Peyer's patch (tissue), 4 donors: ENCODE results near the gene ZNF621. TPM values are rescaled to one million over a fixed set of nuclear protein-coding genes. Genes with fewer than 3 reads are reported as not detected.

Experiments used
- DNase-seq, 3 donors: peaks; one replicate each; pipeline ENCODE4 v3.0.0-alpha.2; 2017 to 2019
- H3K27ac ChIP-seq, 4 donors: fragments of 200-600 bp; sonication (generic); one replicate each; pipeline ENCODE4 v1.5.1; 2016 to 2019
- H3K27me3 ChIP-seq, 2 donors: fragments of 200-600 bp; sonication (generic); one replicate each; pipeline ENCODE4 v1.5.1; 2019
- H3K36me3 ChIP-seq, 3 donors: fragments of 200-600 bp; sonication (generic); one replicate each; pipeline ENCODE4 v1.5.1; 2016 to 2019
- H3K4me1 ChIP-seq, 4 donors: fragments of 200-600 bp; sonication (generic); one replicate each; pipeline ENCODE4 v1.5.1; 2016 to 2019
- H3K4me3 ChIP-seq, 4 donors: fragments of 200-600 bp; sonication (generic); 1 replicate in 3 of 4; 2 replicates in 1 of 4; pipeline ENCODE4 v1.5.1; 2016 to 2019; ENCODE audit warnings: mild to moderate bottlenecking in 1 of 4
- H3K9me3 ChIP-seq, 4 donors: fragments of 200-600 bp; sonication (generic); one replicate each; pipeline ENCODE4 v1.5.1; 2016 to 2019; ENCODE audit warnings: mild to moderate bottlenecking in 1 of 4
- CTCF ChIP-seq, 6 experiments: fragments of 450-650 bp in 4 of 6; fragments of 200-600 bp in 2 of 6; sonication (generic) in 1 of 6; IDR thresholded peaks; one replicate each; pipeline ENCODE4 v1.5.1; 2017 to 2019; ENCODE audit warnings: antibody characterized with exemption in 6 of 6, mild to moderate bottlenecking in 3 of 6, moderate library complexity in 1 of 6
- POLR2A ChIP-seq, 2 donors: fragments of 450-650 bp; IDR thresholded peaks; one replicate each; pipeline ENCODE4 v1.5.1; 2017; ENCODE audit warnings: antibody characterized with exemption in 2 of 2, mild to moderate bottlenecking in 2 of 2, moderate library complexity in 2 of 2
- total RNA-seq, 4 donors: library from RNA; depleted of rRNA; stranded (reverse); fragments of >200 nt; gene quantifications; one replicate each; pipeline ENCODE4 v1.1.0, GENCODE V29; 2016

Gene ZNF621
- total RNA-seq, 4 donors from 2014 or later, result 13.3 to 50.3 (median 30.3) TPM

- Histone ChIP-seq H3K4me3 (no peak overlapping the region), H3K4me1 (no peaks in the 10 kb centered on the region), H3K27ac (no peak overlapping the region), H3K36me3 (no peaks in the 10 kb centered on the region), H3K27me3 (no peaks in the 10 kb centered on the region), H3K9me3 (no peaks in the 10 kb centered on the region)
- DNase-seq, result no peak
- TF ChIP-seq CTCF (IDR thresholded peaks at IDR 0.05) (no peak), POLR2A (IDR thresholded peaks at IDR 0.05) (no peak)
Observed at GRCh38 chr3:40494698-40495097, 30.1 kb upstream of the ZNF621 start.

GRCh38 chr3:40497288-40497687, 27.5 kb upstream of the ZNF621 start:
- TF ChIP-seq CTCF (IDR thresholded peaks at IDR 0.05) (no peak), POLR2A (IDR thresholded peaks at IDR 0.05) (no peak)
- Histone ChIP-seq H3K4me3 (no peak overlapping the region), H3K36me3 (no peaks in the 10 kb centered on the region), H3K27ac (no peak overlapping the region), H3K27me3 (no peaks in the 10 kb centered on the region), H3K4me1 (no peaks in the 10 kb centered on the region), H3K9me3 (no peaks in the 10 kb centered on the region)
- DNase-seq, result no peak

GRCh38 chr3:40499952-40500351, 24.8 kb upstream of the ZNF621 start:
- H3K27me3 ChIP-seq, result no peaks in the 10 kb centered on the region
- DNase-seq, result no peak
- H3K4me1 ChIP-seq, result peaks cover 0 to 3% (median 0%) of the 10 kb centered on the region in 4 donors
- no peak overlapping the region for H3K4me3 ChIP-seq
- no peak overlapping the region for H3K27ac ChIP-seq
- TF ChIP-seq CTCF (IDR thresholded peaks at IDR 0.05), result no peak
- no peaks in the 10 kb centered on the region for H3K36me3 ChIP-seq
- H3K9me3 ChIP-seq, result no peaks in the 10 kb centered on the region

DNA sequence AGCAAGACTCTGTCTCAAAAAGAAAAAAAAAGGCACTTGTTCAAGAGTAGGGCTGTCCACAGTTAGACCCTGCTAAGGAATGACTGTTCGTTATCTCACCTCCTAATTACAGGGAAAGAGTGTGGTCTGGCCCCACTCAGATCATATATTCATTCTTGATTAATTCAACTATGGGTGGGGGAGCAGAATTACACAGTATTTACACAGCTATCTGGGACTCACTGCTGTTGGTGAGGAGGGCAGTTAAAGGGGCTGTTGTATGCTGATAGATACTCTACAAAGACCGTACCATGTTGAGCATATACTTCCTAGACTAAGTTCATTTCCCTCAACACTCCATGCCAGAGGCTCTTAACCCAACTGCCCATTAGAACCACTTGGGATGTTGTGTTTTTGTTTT, 22.7 kb upstream of the ZNF621 start:
- peaks cover 0 to 15% (median 0%) of the 10 kb centered on the region in 4 donors for H3K4me1 ChIP-seq
- no peaks in the 10 kb centered on the region for H3K9me3 ChIP-seq
- TF ChIP-seq POLR2A (IDR thresholded peaks at IDR 0.05), result no peak
- TF ChIP-seq CTCF (IDR thresholded peaks at IDR 0.05), result no peak
- H3K27ac ChIP-seq, result no peak overlapping the region
- H3K4me3 ChIP-seq, result no peak overlapping the region
- no peaks in the 10 kb centered on the region for H3K27me3 ChIP-seq
- no peak for DNase-seq
- no peaks in the 10 kb centered on the region for H3K36me3 ChIP-seq

DNA sequence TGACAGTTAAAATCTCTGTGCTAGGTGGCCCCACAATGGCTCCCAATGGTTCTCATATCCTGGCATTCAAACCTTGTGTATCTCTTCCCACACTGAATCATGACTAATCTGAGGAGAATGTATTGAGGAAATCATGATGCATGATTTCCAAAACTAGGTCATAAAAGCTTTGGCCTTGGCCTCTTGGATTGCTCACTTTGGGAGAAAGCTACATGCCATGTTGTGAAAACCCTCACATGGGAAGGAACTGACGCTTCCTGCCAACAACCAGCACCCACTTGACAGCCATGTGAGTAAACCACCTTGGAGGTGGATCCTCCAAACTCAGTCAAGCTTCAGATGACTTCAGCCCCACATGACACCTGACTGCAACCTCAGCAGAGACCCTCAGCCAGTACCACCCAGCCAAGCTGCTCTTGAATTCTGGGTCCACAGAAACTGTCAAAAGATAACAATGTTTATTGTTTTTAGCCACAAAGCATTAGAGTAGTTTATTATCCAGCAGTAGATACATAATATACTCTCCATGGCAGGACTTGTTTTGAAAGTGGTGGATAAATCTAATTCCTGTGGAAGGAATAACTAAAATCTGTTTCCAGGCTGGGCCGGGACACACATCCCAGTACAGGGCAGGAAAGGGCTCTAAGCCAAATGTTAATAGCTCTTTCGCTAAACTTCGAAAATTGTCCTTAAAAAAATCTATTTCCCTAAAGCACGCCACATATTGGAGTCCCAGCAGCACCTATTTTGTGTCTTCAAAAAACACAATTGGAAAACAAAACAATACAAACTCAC, 19.9 kb upstream of the ZNF621 start:
- Histone ChIP-seq H3K4me3 (peak overlapping the region in 2 of 4 donors; percentile 60 to 72), H3K27me3 (no peaks in the 10 kb centered on the region), H3K36me3 (no peaks in the 10 kb centered on the region), H3K9me3 (no peaks in the 10 kb centered on the region), H3K4me1 (peaks cover 0 to 15% (median 0%) of the 10 kb centered on the region in 4 donors), H3K27ac (peak overlapping the region in 2 of 4 donors; percentile 5 to 72)
- TF ChIP-seq CTCF (IDR thresholded peaks at IDR 0.05) (no peak), POLR2A (IDR thresholded peaks at IDR 0.05) (no peak)
- no peak for DNase-seq
